Upper lobe of left lung (tissue), 4 donors: ENCODE data around the gene WFDC10B.

Experiments used
- EP300 ChIP-seq, 4 donors: sonication (generic); formaldehyde crosslinking; IDR thresholded peaks; one replicate each; pipeline ENCODE4 v1.5.1; 2017; ENCODE audit warnings: antibody characterized with exemption in 4 of 4, control low read depth in 2 of 4
- POLR2A ChIP-seq, 4 donors: fragments of 450-650 bp; IDR thresholded peaks; one replicate each; pipeline ENCODE4 v1.5.1; 2016 to 2017; ENCODE audit warnings: antibody characterized with exemption in 4 of 4, mild to moderate bottlenecking in 2 of 4
- TF ChIP-seq, protein P1 (sequence below), 6 experiments: fragments of 450-650 bp in 4 of 6; fragments of 200-600 bp in 2 of 6; sonication (generic) in 2 of 6; IDR thresholded peaks; one replicate each; pipeline ENCODE4 v1.5.1; 2016 to 2019; ENCODE audit warnings: antibody characterized with exemption in 6 of 6

DNA sequence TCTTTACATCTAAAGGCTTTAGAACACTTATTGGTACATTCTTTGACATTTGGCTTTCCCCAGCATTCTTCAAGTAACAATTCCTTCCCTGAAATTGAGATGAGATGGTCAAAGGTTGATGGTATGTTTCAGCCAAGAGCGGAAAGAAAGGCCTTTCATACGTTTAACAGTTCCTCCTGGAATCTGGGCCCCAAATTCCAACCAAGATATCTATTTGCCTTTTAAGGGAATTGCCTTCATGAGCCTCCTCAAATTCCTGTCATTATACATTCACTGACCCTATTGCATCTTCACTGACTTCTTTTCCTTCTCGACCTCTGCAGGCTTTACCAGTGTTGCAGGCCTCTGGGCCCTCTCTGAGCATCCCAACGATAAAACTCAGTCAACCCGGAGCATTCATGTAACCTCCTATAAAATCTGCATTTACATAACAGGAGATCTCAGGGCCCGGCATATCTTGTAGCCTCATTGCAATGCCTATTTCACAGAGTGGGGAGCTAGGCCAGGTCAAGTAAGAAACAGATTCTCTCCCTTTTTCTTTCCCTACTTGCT is 55.4 kb downstream of the WFDC10B start:
- TF ChIP-seq POLR2A (IDR thresholded peaks at IDR 0.05) = no peak
- TF ChIP-seq, protein P1, sequence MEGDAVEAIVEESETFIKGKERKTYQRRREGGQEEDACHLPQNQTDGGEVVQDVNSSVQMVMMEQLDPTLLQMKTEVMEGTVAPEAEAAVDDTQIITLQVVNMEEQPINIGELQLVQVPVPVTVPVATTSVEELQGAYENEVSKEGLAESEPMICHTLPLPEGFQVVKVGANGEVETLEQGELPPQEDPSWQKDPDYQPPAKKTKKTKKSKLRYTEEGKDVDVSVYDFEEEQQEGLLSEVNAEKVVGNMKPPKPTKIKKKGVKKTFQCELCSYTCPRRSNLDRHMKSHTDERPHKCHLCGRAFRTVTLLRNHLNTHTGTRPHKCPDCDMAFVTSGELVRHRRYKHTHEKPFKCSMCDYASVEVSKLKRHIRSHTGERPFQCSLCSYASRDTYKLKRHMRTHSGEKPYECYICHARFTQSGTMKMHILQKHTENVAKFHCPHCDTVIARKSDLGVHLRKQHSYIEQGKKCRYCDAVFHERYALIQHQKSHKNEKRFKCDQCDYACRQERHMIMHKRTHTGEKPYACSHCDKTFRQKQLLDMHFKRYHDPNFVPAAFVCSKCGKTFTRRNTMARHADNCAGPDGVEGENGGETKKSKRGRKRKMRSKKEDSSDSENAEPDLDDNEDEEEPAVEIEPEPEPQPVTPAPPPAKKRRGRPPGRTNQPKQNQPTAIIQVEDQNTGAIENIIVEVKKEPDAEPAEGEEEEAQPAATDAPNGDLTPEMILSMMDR (IDR thresholded peaks at IDR 0.05) = no peak
- no peak for TF ChIP-seq EP300 (IDR thresholded peaks at IDR 0.05)
